ENCODE results near the gene SULF2. TPM values are rescaled to one million over a fixed set of nuclear protein-coding genes. Genes with fewer than 3 reads are reported as not detected.
A peak's percentile ranks its signal among the peaks of the same experiment; 100 is the strongest.

The SULF2 gene
- polyA plus RNA-seq, 3 donors = 67.5 to 79.3 (median 69.8) TPM

- no peak for DNase-seq
These were observed 131.4 kb downstream of the SULF2 start for GRCh38 chr20:47653869-47654268.

- DNase-seq = no peak
These were observed 132.5 kb downstream of the SULF2 start for GRCh38 chr20:47652794-47653193.

GRCh38 chr20:47652301-47652700, 133.0 kb downstream of the SULF2 start:
- DNase-seq = no peak

GRCh38 chr20:47648943-47649342, 136.3 kb downstream of the SULF2 start:
- no peak for DNase-seq

- no peak for DNase-seq
These were observed 137.3 kb downstream of the SULF2 start for GRCh38 chr20:47647994-47648393.

- DNase-seq = no peak
These were observed 139.6 kb downstream of the SULF2 start for GRCh38 chr20:47645632-47646031.

- no peak for DNase-seq
These were observed 142.7 kb downstream of the SULF2 start for GRCh38 chr20:47642624-47643023.

- no peak for DNase-seq
These were observed 143.2 kb downstream of the SULF2 start for GRCh38 chr20:47642118-47642517.

- DNase-seq = no peak
These were observed 146.4 kb downstream of the SULF2 start for GRCh38 chr20:47638851-47639250.

GRCh38 chr20:47635256-47635655, 150.0 kb downstream of the SULF2 start:
- DNase-seq = no peak

GRCh38 chr20:47631078-47631477, 154.2 kb downstream of the SULF2 start:
- no peak for DNase-seq

- no peak for DNase-seq
These were observed 155.4 kb downstream of the SULF2 start for GRCh38 chr20:47629907-47630306.

- no peak for DNase-seq
These were observed 157.7 kb downstream of the SULF2 start for GRCh38 chr20:47627540-47627939.

- DNase-seq = no peak
These were observed 162.1 kb downstream of the SULF2 start for GRCh38 chr20:47623206-47623605.

GRCh38 chr20:47622118-47622665, 163.1 kb downstream of the SULF2 start:
- no peak for DNase-seq

- peak; percentile 41 for DNase-seq
These were observed 164.2 kb downstream of the SULF2 start for GRCh38 chr20:47620808-47621805.

GRCh38 chr20:47618479-47618878, 166.8 kb downstream of the SULF2 start:
- DNase-seq = no peak

- DNase-seq = no peak
These were observed 170.5 kb downstream of the SULF2 start for GRCh38 chr20:47614703-47615309.

- no peak for DNase-seq
These were observed 172.6 kb downstream of the SULF2 start for GRCh38 chr20:47612670-47613069.

- DNase-seq = no peak
These were observed 173.5 kb downstream of the SULF2 start for GRCh38 chr20:47611785-47612184.

- no peak for DNase-seq
These were observed 174.4 kb downstream of the SULF2 start for GRCh38 chr20:47610945-47611250.

- DNase-seq = no peak
These were observed 174.9 kb downstream of the SULF2 start for GRCh38 chr20:47610247-47610944.

Data from renal pelvis (tissue), 4 donors.